ENCODE data around the gene SBK1. TPM values are rescaled to one million over a fixed set of nuclear protein-coding genes. Genes with fewer than 3 reads are reported as not detected.

SBK1 gene
- polyA plus RNA-seq, 1 donor from 2014 or later, result 0.68 TPM

DNA sequence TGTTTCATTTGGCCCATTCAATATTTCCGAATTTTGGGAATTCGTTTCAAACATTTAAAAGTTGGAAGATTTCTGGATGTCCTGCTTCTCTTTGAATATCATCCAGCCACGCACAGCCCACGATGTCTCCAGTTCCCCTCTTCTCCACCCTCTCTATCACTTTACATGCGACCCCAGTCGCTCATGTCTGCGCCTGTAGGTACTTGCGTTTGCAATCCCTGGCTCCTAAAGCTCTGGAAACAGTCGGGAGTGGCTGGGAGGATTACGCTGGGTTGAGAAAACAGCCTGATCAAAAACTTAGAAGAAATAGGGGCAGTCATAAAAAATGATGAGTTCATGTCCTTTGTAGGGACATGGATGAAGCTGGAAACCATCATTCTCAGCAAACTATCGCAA lies 1.5 kb upstream of the SBK1 start:
- Mint-ChIP-seq H3K27ac (peak overlapping the region in 2 of 3 donors; percentile 31 to 74), H3K36me3 (peaks cover 2% of the 10 kb centered on the region), H3K4me3 (peak overlapping the region in 3 of 4 donors; percentile 5 to 63 (median 49)), H3K27me3 (peaks cover 8% of the 10 kb centered on the region), H3K4me1 (peaks cover 0 to 10% (median 8%) of the 10 kb centered on the region in 3 donors), H3K9me3 (no peaks in the 10 kb centered on the region)

- Mint-ChIP-seq H3K4me1 (peaks cover 0 to 10% (median 8%) of the 10 kb centered on the region in 3 donors), H3K9me3 (no peaks in the 10 kb centered on the region), H3K4me3 (peak overlapping the region; percentile 82 to 94 (median 90)), H3K27ac (peak overlapping the region in 2 of 3 donors; percentile 63 to 82), H3K27me3 (peaks cover 8% of the 10 kb centered on the region), H3K36me3 (peaks cover 2% of the 10 kb centered on the region)
Observed at GRCh38 chr16:28292731-28293600, 641 bp downstream of the SBK1 start.

- peaks cover 8% of the 10 kb centered on the region for H3K27me3 Mint-ChIP-seq
- H3K36me3 Mint-ChIP-seq, result peaks cover 2% of the 10 kb centered on the region
- peak overlapping the region; percentile 61 to 85 (median 74) for H3K4me3 Mint-ChIP-seq
- H3K4me1 Mint-ChIP-seq, result peaks cover 0 to 12% (median 8%) of the 10 kb centered on the region in 3 donors
- no peaks in the 10 kb centered on the region for H3K9me3 Mint-ChIP-seq
- peak overlapping the region in 1 of 3 donors; percentile 39 for H3K27ac Mint-ChIP-seq
Observed at GRCh38 chr16:28293601-28293960, 1.3 kb downstream of the SBK1 start.

DNA sequence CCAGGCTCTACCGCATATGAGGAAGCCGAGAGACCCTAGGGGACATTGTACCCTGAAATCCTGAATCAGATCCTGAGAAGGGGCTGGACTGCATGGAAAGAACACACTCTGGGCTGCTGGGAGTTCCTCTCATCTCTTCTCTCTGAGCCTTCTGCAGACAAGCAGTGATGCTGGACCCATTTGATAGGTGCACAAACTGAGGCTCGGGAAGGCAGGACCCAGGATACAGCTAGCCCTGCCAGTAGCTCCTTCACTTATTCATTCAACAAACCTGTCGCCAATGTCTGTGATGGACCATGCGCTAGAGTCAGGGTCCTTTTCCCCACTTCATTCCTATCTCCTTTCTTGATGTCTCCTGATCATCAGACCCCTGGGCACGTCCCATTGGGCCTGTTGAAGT lies 1.9 kb downstream of the SBK1 start:
- peaks cover 2% of the 10 kb centered on the region for H3K36me3 Mint-ChIP-seq
- peak overlapping the region in 3 of 4 donors; percentile 61 to 67 (median 63) for H3K4me3 Mint-ChIP-seq
- H3K27ac Mint-ChIP-seq, result peak overlapping the region in 1 of 3 donors; percentile 79
- H3K9me3 Mint-ChIP-seq, result no peaks in the 10 kb centered on the region
- peaks cover 8% of the 10 kb centered on the region for H3K27me3 Mint-ChIP-seq
- H3K4me1 Mint-ChIP-seq, result peaks cover 0 to 9% (median 6%) of the 10 kb centered on the region in 3 donors

GRCh38 chr16:28295276-28295675 lies 3.0 kb downstream of the SBK1 start:
- H3K27ac Mint-ChIP-seq, result peak overlapping the region in 1 of 3 donors; percentile 46
- H3K4me3 Mint-ChIP-seq, result peak overlapping the region in 2 of 4 donors; percentile 49 to 61
- H3K27me3 Mint-ChIP-seq, result peaks cover 8% of the 10 kb centered on the region
- H3K36me3 Mint-ChIP-seq, result peaks cover 2% of the 10 kb centered on the region
- H3K4me1 Mint-ChIP-seq, result peaks cover 0 to 9% (median 5%) of the 10 kb centered on the region in 3 donors
- no peaks in the 10 kb centered on the region for H3K9me3 Mint-ChIP-seq

DNA sequence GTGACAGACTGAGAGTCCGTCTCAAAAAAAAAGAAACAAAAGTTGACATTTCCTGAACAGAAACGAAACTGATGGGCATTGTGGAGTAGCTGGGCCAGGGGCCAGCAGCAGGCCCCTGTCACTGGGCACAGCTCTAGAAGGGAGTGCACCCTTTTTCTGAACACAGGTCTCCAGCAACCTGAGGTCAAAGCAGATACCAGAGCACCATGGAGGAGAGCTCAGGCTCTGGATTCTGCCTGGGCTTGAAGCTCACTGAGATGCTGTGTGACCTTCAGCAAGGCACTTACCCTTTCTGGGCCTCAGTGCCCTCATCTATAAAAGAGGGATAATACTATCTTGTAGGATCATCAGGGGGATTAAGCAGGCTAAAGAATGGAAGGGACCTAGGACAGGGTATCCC lies 5.0 kb downstream of the SBK1 start:
- peaks cover 9% of the 10 kb centered on the region for H3K27me3 Mint-ChIP-seq
- H3K36me3 Mint-ChIP-seq, result peaks cover 2% of the 10 kb centered on the region
- H3K4me1 Mint-ChIP-seq, result peaks cover 0 to 2% (median 1%) of the 10 kb centered on the region in 3 donors
- H3K4me3 Mint-ChIP-seq, result no peak overlapping the region
- peak overlapping the region in 1 of 3 donors; percentile 47 for H3K27ac Mint-ChIP-seq
- H3K9me3 Mint-ChIP-seq, result no peaks in the 10 kb centered on the region

GRCh38 chr16:28297784-28298510 lies 5.6 kb downstream of the SBK1 start:
- no peaks in the 10 kb centered on the region for H3K9me3 Mint-ChIP-seq
- H3K27ac Mint-ChIP-seq, result peak overlapping the region in 1 of 3 donors; percentile 47
- H3K4me1 Mint-ChIP-seq, result peaks cover 0 to 2% (median 1%) of the 10 kb centered on the region in 3 donors
- peaks cover 2% of the 10 kb centered on the region for H3K36me3 Mint-ChIP-seq
- peak overlapping the region in 1 of 4 donors; percentile 43 for H3K4me3 Mint-ChIP-seq
- peaks cover 11% of the 10 kb centered on the region for H3K27me3 Mint-ChIP-seq

DNA sequence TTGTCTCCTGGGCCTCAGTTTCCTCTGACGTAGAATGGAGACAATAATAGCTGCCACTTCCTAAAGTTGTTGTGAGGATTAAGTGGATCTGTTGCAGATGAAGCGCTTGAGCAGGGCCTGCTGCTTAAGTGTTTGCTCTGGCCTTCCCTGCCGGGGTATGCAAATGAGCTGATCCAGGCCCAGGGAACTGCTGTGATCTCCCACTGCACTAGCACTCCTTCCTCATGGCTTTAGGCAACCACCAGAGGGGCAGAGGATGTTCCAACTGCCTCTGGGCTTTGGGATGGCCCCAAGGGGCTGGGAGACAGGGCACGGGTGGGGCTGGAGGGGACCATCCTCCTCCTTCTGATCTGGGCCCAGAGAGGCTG lies 6.2 kb downstream of the SBK1 start:
- Mint-ChIP-seq H3K27me3 (peaks cover 11% of the 10 kb centered on the region), H3K27ac (no peak overlapping the region), H3K9me3 (no peaks in the 10 kb centered on the region), H3K4me1 (peaks cover 0 to 2% (median 1%) of the 10 kb centered on the region in 3 donors), H3K36me3 (peaks cover 2% of the 10 kb centered on the region), H3K4me3 (peak overlapping the region in 1 of 4 donors; percentile 43)

- Mint-ChIP-seq H3K27me3 (peaks cover 4% of the 10 kb centered on the region), H3K4me3 (no peak overlapping the region), H3K36me3 (no peaks in the 10 kb centered on the region), H3K4me1 (peaks cover 0 to 2% (median 0%) of the 10 kb centered on the region in 3 donors), H3K9me3 (no peaks in the 10 kb centered on the region), H3K27ac (no peak overlapping the region)
Observed at GRCh38 chr16:28300327-28300726, 8.0 kb downstream of the SBK1 start.

DNA sequence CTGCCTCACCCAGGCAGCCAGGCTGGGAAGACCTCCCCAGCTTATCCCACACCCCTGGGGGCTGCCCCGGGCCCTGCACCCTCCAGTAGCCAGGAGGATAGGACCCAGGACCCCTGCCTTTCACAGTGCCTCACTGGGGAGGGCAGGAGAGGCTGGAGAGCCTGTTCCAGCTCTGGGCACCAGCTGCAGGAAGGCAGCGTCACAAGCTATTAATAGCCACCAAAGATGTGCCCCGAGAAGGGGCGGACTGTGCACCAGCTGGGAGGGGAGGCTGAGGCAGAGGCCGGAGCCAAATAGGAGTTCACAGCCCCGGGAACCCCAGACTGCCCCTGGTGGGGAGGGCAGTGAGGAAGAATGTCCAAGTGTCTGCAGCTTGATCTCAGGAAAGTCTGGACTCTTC lies 8.8 kb downstream of the SBK1 start:
- H3K27me3 Mint-ChIP-seq, result peaks cover 3% of the 10 kb centered on the region
- no peak overlapping the region for H3K4me3 Mint-ChIP-seq
- no peak overlapping the region for H3K27ac Mint-ChIP-seq
- no peaks in the 10 kb centered on the region for H3K36me3 Mint-ChIP-seq
- H3K4me1 Mint-ChIP-seq, result peaks cover 0 to 2% (median 1%) of the 10 kb centered on the region in 3 donors
- H3K9me3 Mint-ChIP-seq, result no peaks in the 10 kb centered on the region

GRCh38 chr16:28301620-28302019 lies 9.3 kb downstream of the SBK1 start:
- Mint-ChIP-seq H3K27me3 (peaks cover 3% of the 10 kb centered on the region), H3K36me3 (no peaks in the 10 kb centered on the region), H3K9me3 (no peaks in the 10 kb centered on the region), H3K27ac (no peak overlapping the region), H3K4me1 (peaks cover 0 to 4% (median 2%) of the 10 kb centered on the region in 3 donors), H3K4me3 (no peak overlapping the region)

DNA sequence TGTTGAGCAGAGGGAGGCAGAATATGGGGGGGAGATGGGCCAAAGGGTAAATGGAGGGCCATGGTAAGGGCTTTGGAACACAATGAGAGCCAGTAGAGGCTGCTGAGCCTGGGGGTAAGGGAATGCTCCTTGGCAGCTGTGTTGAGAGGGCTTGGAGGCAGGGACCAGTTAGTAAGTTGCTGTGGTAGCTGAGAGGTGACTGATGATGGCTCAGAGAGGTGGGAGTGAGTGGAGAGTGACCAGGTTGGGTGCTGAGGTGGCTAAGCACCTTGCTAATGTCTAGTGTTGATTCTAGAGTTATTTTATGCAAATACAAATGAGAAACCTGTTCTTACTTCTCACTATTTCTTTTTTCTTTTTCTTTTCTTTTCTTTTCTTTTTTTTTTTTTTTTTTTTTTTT lies 10.8 kb downstream of the SBK1 start:
- Mint-ChIP-seq H3K4me3 (no peak overlapping the region), H3K27me3 (peaks cover 3% of the 10 kb centered on the region), H3K36me3 (no peaks in the 10 kb centered on the region), H3K9me3 (no peaks in the 10 kb centered on the region), H3K4me1 (peaks cover 0 to 4% (median 0%) of the 10 kb centered on the region in 3 donors), H3K27ac (no peak overlapping the region)

DNA sequence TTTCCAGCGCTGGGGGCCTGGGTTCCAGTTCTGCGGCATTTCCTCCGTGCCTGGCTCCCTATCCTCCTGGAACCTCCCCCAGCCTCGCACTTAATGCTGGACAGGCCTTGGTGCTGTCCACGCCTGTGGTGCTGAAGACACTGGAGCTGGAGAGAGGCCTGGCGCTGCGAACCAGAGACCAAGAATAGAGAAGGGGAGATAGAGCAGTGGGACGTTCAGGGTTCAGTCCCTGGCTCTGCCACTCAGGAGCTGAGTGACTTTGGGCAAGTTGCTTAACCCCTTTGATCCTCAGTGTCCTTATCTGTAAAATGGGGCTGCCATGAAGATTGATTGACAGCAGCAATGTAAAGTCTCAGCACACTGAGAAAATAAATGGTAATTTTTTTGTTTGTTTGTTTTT lies 11.9 kb downstream of the SBK1 start:
- peaks cover 0 to 4% (median 0%) of the 10 kb centered on the region in 3 donors for H3K4me1 Mint-ChIP-seq
- no peak overlapping the region for H3K27ac Mint-ChIP-seq
- no peak overlapping the region for H3K4me3 Mint-ChIP-seq
- no peaks in the 10 kb centered on the region for H3K9me3 Mint-ChIP-seq
- H3K36me3 Mint-ChIP-seq, result peaks cover 2% of the 10 kb centered on the region
- H3K27me3 Mint-ChIP-seq, result peaks cover 3% of the 10 kb centered on the region

GRCh38 chr16:28307936-28308335 lies 15.6 kb downstream of the SBK1 start:
- Mint-ChIP-seq H3K4me1 (peaks cover 4 to 9% (median 6%) of the 10 kb centered on the region in 3 donors), H3K27ac (no peak overlapping the region), H3K4me3 (peak overlapping the region in 2 of 4 donors; percentile 37 to 39), H3K36me3 (peaks cover 2% of the 10 kb centered on the region), H3K27me3 (no peaks in the 10 kb centered on the region), H3K9me3 (no peaks in the 10 kb centered on the region)

All from IgD-negative memory B cell (primary cell).